Mesendoderm (in vitro differentiated cells): Measurements from ENCODE around the gene CXCL8.

Experiments
- DNase-seq: peaks from one replicate; pipeline ENCODE4 v3.0.0; 2013
- H2AK5ac ChIP-seq: 2 replicates; pipeline ENCODE4 v1.6.1; 2013; ENCODE audit warnings: low read length, inconsistent platforms
- H2BK120ac ChIP-seq: 2 replicates; pipeline ENCODE4 v1.6.1; 2013; ENCODE audit warnings: low read depth, mild to moderate bottlenecking, low read length, moderate library complexity, mixed read lengths
- H2BK15ac ChIP-seq: replicated peaks from 2 replicates; pipeline ENCODE4 v1.6.1; 2013; ENCODE audit warnings: low read depth, mild to moderate bottlenecking, moderate library complexity
- H2BK5ac ChIP-seq: 2 replicates; pipeline ENCODE4 v1.6.1; 2013; ENCODE audit warnings: low read length, inconsistent platforms
- H3K18ac ChIP-seq: 2 replicates; pipeline ENCODE4 v1.6.1; 2013; ENCODE audit warnings: mild to moderate bottlenecking, low read length, mixed read lengths
- H3K23ac ChIP-seq: one replicate; pipeline ENCODE4 v1.6.1; 2013; ENCODE audit warnings: low read length
- H3K27ac ChIP-seq: 2 replicates; pipeline ENCODE4 v1.5.1; 2013; ENCODE audit warnings: low read depth, mild to moderate bottlenecking, inconsistent platforms, low read length, moderate library complexity
- H3K27me3 ChIP-seq: 2 replicates; pipeline ENCODE4 v1.6.1; 2013; ENCODE audit warnings: low read length, control low read depth, mild to moderate bottlenecking, inconsistent platforms; ENCODE audit not compliant: insufficient read depth, poor library complexity
- H3K36me3 ChIP-seq: 2 replicates; pipeline ENCODE4 v1.6.1; 2013; ENCODE audit warnings: low read length, inconsistent platforms; ENCODE audit not compliant: control insufficient read depth, insufficient read depth
- H3K4ac ChIP-seq: one replicate; pipeline ENCODE4 v1.6.1; 2013; ENCODE audit warnings: low read depth, mild to moderate bottlenecking, low read length, moderate library complexity
- H3K4me1 ChIP-seq: 2 replicates; pipeline ENCODE4 v1.6.1; 2013; ENCODE audit warnings: low read depth, low read length, inconsistent platforms; ENCODE audit not compliant: control insufficient read depth
- H3K4me2 ChIP-seq: 2 replicates; pipeline ENCODE4 v1.6.1; 2013; ENCODE audit warnings: low read length
- H3K4me3 ChIP-seq: 2 replicates; pipeline ENCODE4 v1.5.1; 2013; ENCODE audit warnings: mild to moderate bottlenecking, low read length
- H3K56ac ChIP-seq: one replicate; pipeline ENCODE4 v1.6.1; 2013; ENCODE audit warnings: low read length
- H3K79me1 ChIP-seq: 2 replicates; pipeline ENCODE4 v1.6.1; 2013; ENCODE audit warnings: low read length, inconsistent platforms
- H3K79me2 ChIP-seq: 2 replicates; pipeline ENCODE4 v1.6.1; 2013; ENCODE audit warnings: mild to moderate bottlenecking, low read length; ENCODE audit not compliant: control insufficient read depth, insufficient read depth
- H3K9ac ChIP-seq: 2 replicates; pipeline ENCODE4 v1.6.1; 2013; ENCODE audit warnings: low read length, inconsistent platforms
- H4K5ac ChIP-seq: one replicate; pipeline ENCODE4 v1.6.1; 2013; ENCODE audit warnings: low read length
- H4K8ac ChIP-seq: one replicate; pipeline ENCODE4 v1.6.1; 2013; ENCODE audit warnings: low read depth, mild to moderate bottlenecking, control low read depth, low read length, moderate library complexity
- WGBS: extraction: QIAGEN DNeasy Blood & Tissue Kit; methylation state at CpG from one replicate; pipeline ENCODE4 v1.1.7; 2013; ENCODE audit warnings: low lambda C conversion rate, missing lambda C conversion rate; ENCODE audit not compliant: insufficient coverage; ENCODE audit errors: extremely low coverage; 5-methylcytosine and 5-hydroxymethylcytosine counted together

Gene CXCL8

DNA sequence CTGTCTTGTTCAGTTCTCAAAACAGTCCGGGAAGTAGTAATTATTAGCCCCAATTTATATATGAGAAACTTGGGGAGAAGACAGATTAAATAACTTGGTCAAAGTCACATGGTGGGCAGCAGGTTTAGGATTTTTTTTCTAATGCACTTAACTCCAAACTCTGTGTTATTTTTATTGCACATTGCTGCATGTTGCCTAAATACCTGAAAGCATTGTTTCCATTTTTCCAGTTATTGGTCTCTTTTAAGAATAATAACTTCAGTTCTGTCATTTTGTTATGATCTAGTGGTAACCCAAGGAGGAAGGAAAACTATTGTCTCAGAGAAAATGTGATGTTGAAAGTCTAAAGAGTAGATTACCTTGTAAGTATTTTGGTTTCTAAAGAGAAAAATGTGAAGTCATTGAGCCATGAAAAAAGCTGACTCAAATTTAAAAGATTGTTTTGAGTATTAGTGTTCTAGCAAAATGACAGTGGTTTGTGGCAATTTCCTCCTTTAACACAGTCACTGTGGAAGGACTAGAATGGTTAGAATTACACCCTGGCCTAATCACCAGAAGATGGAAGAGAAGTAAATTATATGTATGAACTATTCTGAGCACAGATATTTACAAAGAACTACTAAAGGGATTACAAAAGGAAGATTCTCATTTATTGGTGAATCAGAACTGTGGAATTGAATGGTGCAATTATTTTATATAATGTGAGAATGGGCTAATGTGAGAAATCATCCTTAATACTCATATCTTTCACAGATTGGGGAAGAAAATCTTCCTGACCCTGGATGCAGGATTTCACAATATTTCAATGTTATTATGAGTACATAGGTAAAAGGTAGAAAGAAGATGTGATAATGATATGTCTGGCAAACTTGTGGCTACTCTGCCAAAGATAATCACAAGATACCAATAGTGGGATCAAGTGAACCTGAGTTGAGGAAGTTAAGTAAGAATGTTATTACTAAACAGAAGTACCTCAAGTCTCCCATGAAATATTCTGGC is 21.7 kb upstream of the CXCL8 start:
- Histone ChIP-seq H3K36me3 (no peaks in the 10 kb centered on the region), H3K56ac (no peak overlapping the region), H2BK5ac (no peak overlapping the region), H2AK5ac (no peak overlapping the region), H3K79me2 (no peaks in the 10 kb centered on the region), H4K5ac (no peak overlapping the region), H3K23ac (no peak overlapping the region), H3K4ac (no peak overlapping the region), H3K27me3 (no peaks in the 10 kb centered on the region), H4K8ac (no peak overlapping the region), H2BK15ac (no peak overlapping the region), H3K4me3 (no peak overlapping the region), H3K9ac (no peak overlapping the region), H3K4me2 (no peak overlapping the region), H3K4me1 (no peaks in the 10 kb centered on the region), H2BK120ac (no peak overlapping the region), H3K18ac (no peak overlapping the region), H3K79me1 (no peaks in the 10 kb centered on the region), H3K27ac (no peak overlapping the region)
- no CpG with 5 or more reads among the region's 1 CpG for WGBS
- no peak for DNase-seq

DNA sequence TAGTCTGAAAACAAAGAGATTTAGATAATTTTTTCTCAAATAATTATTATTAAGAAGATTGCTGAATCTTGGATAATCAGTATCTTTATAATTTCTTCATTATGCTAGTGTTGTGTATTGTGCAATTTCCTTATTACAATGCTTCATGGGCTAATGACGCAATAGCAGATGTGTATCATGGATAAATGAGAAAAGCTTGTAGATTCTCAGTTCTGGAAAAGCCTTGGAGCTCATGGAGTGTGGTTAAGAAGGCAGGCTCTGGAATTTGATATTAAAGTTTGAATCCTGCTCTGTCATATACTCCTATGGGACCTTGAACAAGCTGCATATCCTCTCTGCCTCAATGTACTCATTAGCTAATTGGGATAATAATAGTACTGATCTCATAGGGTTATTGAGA is 18.9 kb upstream of the CXCL8 start:
- no peak overlapping the region for H3K4ac ChIP-seq
- H3K4me3 ChIP-seq, result no peak overlapping the region
- H3K18ac ChIP-seq, result no peak overlapping the region
- no peak overlapping the region for H3K27ac ChIP-seq
- H3K23ac ChIP-seq, result no peak overlapping the region
- no peak overlapping the region for H2BK120ac ChIP-seq
- H3K36me3 ChIP-seq, result no peaks in the 10 kb centered on the region
- no peak overlapping the region for H4K5ac ChIP-seq
- H3K79me2 ChIP-seq, result no peaks in the 10 kb centered on the region
- H4K8ac ChIP-seq, result no peak overlapping the region
- no peak overlapping the region for H3K56ac ChIP-seq
- no peaks in the 10 kb centered on the region for H3K4me1 ChIP-seq
- no peak overlapping the region for H3K9ac ChIP-seq
- WGBS, result no CpG with 5 or more reads among the region's 1 CpG
- no peak overlapping the region for H3K4me2 ChIP-seq
- no peaks in the 10 kb centered on the region for H3K79me1 ChIP-seq
- no peak overlapping the region for H2AK5ac ChIP-seq
- no peaks in the 10 kb centered on the region for H3K27me3 ChIP-seq
- no peak overlapping the region for H2BK15ac ChIP-seq
- H2BK5ac ChIP-seq, result no peak overlapping the region
- DNase-seq, result no peak

DNA sequence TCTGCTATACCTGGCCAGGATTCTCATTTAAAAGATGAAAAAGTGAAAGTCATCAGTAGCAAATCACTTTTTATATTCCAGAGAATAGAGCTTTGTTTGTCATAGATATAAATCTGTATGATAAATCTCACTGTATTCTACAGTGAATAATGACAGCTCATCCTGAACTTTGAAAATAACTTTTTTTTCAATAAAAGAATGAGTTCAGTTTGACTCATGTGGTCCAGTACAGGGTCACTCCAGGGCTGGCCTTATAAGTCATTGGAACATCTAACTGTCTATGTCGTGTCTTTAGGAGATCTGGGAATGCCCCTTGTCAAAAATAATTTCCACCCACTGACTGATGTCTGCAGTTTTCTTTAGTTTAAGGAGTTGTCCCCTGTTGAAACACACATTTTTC is 18.5 kb upstream of the CXCL8 start:
- Histone ChIP-seq H4K5ac (no peak overlapping the region), H2BK120ac (no peak overlapping the region), H3K79me2 (no peaks in the 10 kb centered on the region), H3K27me3 (no peaks in the 10 kb centered on the region), H3K27ac (no peak overlapping the region), H3K18ac (no peak overlapping the region), H3K4me2 (no peak overlapping the region), H3K23ac (no peak overlapping the region), H2BK5ac (no peak overlapping the region), H3K36me3 (no peaks in the 10 kb centered on the region), H3K4ac (no peak overlapping the region), H3K4me3 (no peak overlapping the region), H4K8ac (no peak overlapping the region), H2BK15ac (no peak overlapping the region), H3K56ac (no peak overlapping the region), H2AK5ac (no peak overlapping the region), H3K9ac (no peak overlapping the region), H3K79me1 (no peaks in the 10 kb centered on the region), H3K4me1 (no peaks in the 10 kb centered on the region)
- no CpG with 5 or more reads among the region's 1 CpG for WGBS
- DNase-seq, result no peak

DNA sequence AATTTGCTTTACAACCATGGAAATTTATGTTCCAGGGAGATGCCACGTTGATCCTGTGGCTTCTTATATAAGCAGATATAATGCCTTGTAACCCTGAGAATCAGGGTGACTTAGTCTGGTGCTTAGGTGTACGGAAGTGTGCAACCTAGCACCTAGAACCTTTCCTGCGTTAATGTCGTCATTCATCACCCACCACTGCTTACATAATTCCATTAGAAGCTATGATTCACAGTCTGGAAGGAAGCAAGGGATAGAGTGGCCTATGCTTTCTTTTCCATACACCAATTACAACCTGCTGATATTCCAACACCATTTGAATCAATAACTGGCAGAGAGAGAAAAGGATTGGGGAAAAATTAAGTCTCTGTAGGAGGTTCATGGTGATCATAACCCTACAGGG is 17.3 kb upstream of the CXCL8 start:
- no peak overlapping the region for H3K4me3 ChIP-seq
- H2BK120ac ChIP-seq, result no peak overlapping the region
- H3K9ac ChIP-seq, result no peak overlapping the region
- H2BK15ac ChIP-seq, result no peak overlapping the region
- H3K27ac ChIP-seq, result no peak overlapping the region
- H2BK5ac ChIP-seq, result no peak overlapping the region
- H3K79me2 ChIP-seq, result no peaks in the 10 kb centered on the region
- no peak overlapping the region for H3K4me2 ChIP-seq
- no peak for DNase-seq
- no peak overlapping the region for H3K23ac ChIP-seq
- H3K56ac ChIP-seq, result no peak overlapping the region
- no peak overlapping the region for H4K5ac ChIP-seq
- H3K36me3 ChIP-seq, result no peaks in the 10 kb centered on the region
- no peak overlapping the region for H3K4ac ChIP-seq
- no peaks in the 10 kb centered on the region for H3K27me3 ChIP-seq
- no peak overlapping the region for H3K18ac ChIP-seq
- no peaks in the 10 kb centered on the region for H3K4me1 ChIP-seq
- H3K79me1 ChIP-seq, result no peaks in the 10 kb centered on the region
- no peak overlapping the region for H2AK5ac ChIP-seq
- WGBS, result no CpG with 5 or more reads among the region's 4 CpGs
- no peak overlapping the region for H4K8ac ChIP-seq

DNA sequence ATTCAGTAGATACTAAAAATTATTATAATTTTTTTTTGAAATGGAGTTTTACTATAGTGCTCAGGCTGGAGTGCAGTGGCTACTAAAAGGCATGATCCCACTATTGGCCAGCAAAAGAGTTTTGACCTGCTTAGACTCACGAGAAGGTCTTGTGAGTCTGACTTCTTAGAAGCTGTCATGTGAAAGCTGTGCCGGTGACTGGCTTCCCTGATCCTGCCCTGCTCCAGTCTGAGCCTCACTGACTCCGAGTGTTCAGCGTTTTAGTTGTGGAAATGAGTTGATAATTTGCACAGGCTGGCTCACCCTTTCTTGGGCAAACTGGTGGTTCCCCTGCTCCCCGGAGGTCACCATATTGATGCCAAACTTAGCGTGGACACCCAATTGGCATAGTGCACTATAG is 16.4 kb upstream of the CXCL8 start:
- no peak overlapping the region for H2BK120ac ChIP-seq
- no CpG with 5 or more reads among the region's 6 CpGs for WGBS

More for the DNA sequence above, 16.4 kb upstream of the CXCL8 start:
- no peak overlapping the region for H2BK15ac ChIP-seq
- H3K18ac ChIP-seq, result no peak overlapping the region
- H3K36me3 ChIP-seq, result no peaks in the 10 kb centered on the region
- H3K27me3 ChIP-seq, result no peaks in the 10 kb centered on the region
- H3K23ac ChIP-seq, result no peak overlapping the region
- H2AK5ac ChIP-seq, result no peak overlapping the region
- no peak overlapping the region for H3K27ac ChIP-seq
- H3K9ac ChIP-seq, result no peak overlapping the region
- no peak for DNase-seq
- H3K79me1 ChIP-seq, result no peaks in the 10 kb centered on the region
- no peak overlapping the region for H3K4me2 ChIP-seq
- H3K4me1 ChIP-seq, result no peaks in the 10 kb centered on the region
- H3K4me3 ChIP-seq, result no peak overlapping the region
- no peak overlapping the region for H4K5ac ChIP-seq
- H4K8ac ChIP-seq, result no peak overlapping the region
- no peak overlapping the region for H3K56ac ChIP-seq
- no peak overlapping the region for H3K4ac ChIP-seq
- no peak overlapping the region for H2BK5ac ChIP-seq
- no peaks in the 10 kb centered on the region for H3K79me2 ChIP-seq
